HL-60 (cell line): ENCODE measurements around the gene GALNT7.
A peak's percentile ranks its signal among the peaks of the same experiment; 100 is the strongest.

Experiments used
- DNase-seq, 2 experiments: peaks; one replicate each; pipeline ENCODE4 v3.0.0-alpha.2; 2010 to 2020; ENCODE audit warnings: low read depth in 1 of 2, low spot score in 1 of 2
- H3K27ac ChIP-seq: fragments of 250-450 bp; sonication (Bioruptor Pico); replicated peaks from 2 replicates; pipeline ENCODE4 v1.5.1; 2020; ENCODE audit warnings: mild to moderate bottlenecking, moderate library complexity
- H3K27me3 ChIP-seq: fragments of 250-450 bp; sonication (Bioruptor Pico); 2 replicates; pipeline ENCODE4 v1.5.1; 2021; ENCODE audit warnings: mild to moderate bottlenecking, moderate library complexity; ENCODE audit not compliant: insufficient read depth, poor library complexity, severe bottlenecking
- H3K4me3 ChIP-seq: replicated peaks from 2 replicates; pipeline ENCODE4 v1.5.1; 2011; ENCODE audit warnings: mild to moderate bottlenecking, control low read depth, low read length; ENCODE audit not compliant: insufficient read depth
- GABPA ChIP-seq: IDR thresholded peaks from 2 replicates; pipeline ENCODE4 v1.6.1; 2012; ENCODE audit warnings: low read depth
- POLR2AphosphoS5 ChIP-seq: IDR thresholded peaks from 2 replicates; pipeline ENCODE4 v1.6.1; 2012; ENCODE audit warnings: low read depth
- SPI1 ChIP-seq: IDR thresholded peaks from 2 replicates; pipeline ENCODE4 v1.6.1; 2012; ENCODE audit warnings: low read depth, mild to moderate bottlenecking, borderline replicate concordance
- TF ChIP-seq, protein P1 (sequence below): IDR thresholded peaks from one replicate; pipeline ENCODE4 v1.5.1; 2011; ENCODE audit warnings: low read length, control low read depth, inconsistent platforms; ENCODE audit not compliant: insufficient read depth
- TF ChIP-seq, protein P2 (sequence below): IDR thresholded peaks from 2 replicates; pipeline ENCODE4 v1.6.1; 2012; ENCODE audit warnings: low read depth; ENCODE audit not compliant: insufficient replicate concordance

Gene GALNT7

DNA sequence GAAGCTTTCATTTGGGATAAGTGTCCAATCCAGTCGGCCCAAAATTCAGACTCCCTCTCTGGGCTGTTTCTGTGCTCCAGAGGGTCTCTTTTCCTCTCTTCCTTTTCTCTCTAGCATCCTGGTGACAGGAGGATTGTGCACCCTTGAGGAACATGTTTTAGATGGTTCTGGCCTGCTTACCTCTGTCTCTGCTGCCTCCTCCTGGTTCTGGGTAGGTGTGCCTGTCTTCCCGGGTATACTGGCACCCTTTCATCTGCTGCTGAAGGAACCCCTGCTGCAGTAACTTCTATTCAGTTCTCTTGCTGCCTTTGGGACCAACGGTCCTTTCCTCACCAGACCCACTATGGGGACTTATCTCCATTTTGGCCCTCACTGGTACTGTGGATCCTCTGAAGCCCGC lies 112.4 kb downstream of the GALNT7 start:
- TF ChIP-seq, protein P1, sequence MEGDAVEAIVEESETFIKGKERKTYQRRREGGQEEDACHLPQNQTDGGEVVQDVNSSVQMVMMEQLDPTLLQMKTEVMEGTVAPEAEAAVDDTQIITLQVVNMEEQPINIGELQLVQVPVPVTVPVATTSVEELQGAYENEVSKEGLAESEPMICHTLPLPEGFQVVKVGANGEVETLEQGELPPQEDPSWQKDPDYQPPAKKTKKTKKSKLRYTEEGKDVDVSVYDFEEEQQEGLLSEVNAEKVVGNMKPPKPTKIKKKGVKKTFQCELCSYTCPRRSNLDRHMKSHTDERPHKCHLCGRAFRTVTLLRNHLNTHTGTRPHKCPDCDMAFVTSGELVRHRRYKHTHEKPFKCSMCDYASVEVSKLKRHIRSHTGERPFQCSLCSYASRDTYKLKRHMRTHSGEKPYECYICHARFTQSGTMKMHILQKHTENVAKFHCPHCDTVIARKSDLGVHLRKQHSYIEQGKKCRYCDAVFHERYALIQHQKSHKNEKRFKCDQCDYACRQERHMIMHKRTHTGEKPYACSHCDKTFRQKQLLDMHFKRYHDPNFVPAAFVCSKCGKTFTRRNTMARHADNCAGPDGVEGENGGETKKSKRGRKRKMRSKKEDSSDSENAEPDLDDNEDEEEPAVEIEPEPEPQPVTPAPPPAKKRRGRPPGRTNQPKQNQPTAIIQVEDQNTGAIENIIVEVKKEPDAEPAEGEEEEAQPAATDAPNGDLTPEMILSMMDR, result no peak
- TF ChIP-seq GABPA, result no peak
- no peak for TF ChIP-seq POLR2AphosphoS5
- TF ChIP-seq, protein P2, sequence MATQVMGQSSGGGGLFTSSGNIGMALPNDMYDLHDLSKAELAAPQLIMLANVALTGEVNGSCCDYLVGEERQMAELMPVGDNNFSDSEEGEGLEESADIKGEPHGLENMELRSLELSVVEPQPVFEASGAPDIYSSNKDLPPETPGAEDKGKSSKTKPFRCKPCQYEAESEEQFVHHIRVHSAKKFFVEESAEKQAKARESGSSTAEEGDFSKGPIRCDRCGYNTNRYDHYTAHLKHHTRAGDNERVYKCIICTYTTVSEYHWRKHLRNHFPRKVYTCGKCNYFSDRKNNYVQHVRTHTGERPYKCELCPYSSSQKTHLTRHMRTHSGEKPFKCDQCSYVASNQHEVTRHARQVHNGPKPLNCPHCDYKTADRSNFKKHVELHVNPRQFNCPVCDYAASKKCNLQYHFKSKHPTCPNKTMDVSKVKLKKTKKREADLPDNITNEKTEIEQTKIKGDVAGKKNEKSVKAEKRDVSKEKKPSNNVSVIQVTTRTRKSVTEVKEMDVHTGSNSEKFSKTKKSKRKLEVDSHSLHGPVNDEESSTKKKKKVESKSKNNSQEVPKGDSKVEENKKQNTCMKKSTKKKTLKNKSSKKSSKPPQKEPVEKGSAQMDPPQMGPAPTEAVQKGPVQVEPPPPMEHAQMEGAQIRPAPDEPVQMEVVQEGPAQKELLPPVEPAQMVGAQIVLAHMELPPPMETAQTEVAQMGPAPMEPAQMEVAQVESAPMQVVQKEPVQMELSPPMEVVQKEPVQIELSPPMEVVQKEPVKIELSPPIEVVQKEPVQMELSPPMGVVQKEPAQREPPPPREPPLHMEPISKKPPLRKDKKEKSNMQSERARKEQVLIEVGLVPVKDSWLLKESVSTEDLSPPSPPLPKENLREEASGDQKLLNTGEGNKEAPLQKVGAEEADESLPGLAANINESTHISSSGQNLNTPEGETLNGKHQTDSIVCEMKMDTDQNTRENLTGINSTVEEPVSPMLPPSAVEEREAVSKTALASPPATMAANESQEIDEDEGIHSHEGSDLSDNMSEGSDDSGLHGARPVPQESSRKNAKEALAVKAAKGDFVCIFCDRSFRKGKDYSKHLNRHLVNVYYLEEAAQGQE, result no peak
- no peak for TF ChIP-seq SPI1
- DNase-seq, result peak in 1 of 2 experiments; percentile 29
- peak overlapping the region; percentile 89 for H3K27ac ChIP-seq
- no peaks in the 10 kb centered on the region for H3K27me3 ChIP-seq
- peak overlapping the region; percentile 32 for H3K4me3 ChIP-seq

DNA sequence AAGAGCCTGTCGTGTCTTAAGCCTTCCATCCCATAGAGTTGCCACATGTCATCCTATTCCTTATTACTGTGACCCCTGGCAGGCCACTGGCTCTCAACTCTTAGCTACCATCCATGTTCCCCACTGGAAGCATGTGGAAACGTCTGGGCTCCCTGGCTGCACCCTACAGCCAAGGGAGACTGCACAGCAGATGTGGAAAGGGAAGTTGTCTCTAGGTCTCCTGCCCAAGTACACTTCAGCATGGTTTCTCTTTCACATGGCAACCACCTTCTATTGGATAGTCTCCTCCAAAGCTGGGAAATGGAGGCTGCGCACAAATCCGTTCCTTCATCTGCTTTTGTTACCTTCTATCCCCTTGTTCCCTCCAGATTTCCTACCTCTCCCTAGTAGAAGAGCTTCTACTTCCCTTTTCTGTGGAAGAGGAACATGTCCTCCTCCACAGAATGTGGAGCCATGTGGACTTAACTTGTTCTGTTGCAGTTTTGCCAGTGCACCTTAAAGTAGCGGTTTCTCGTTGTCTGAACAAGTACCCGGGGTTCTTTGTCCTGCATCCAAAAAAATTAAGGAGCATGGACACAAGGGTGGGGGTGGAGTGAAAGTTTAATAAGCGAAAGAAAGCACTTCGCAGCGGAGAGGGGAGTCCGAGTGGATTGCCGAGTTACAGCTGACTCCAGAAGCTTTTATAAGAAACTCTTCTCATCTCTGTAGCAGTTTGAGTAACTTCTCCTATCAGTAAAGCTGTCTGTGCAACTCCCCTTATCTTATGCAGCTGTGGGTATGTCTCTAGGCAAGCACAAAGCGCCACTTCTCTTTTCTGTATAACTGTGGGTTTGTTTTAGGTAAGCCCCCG lies 113.0 kb downstream of the GALNT7 start:
- no peaks in the 10 kb centered on the region for H3K27me3 ChIP-seq
- TF ChIP-seq, protein P2, result peak; percentile 48
- peak; percentile 96 for TF ChIP-seq SPI1
- TF ChIP-seq, protein P1, result no peak
- TF ChIP-seq POLR2AphosphoS5, result peak; percentile 47; the same call in 1 of the 2 replicates
- peak; percentile 17; the same call in 1 of the 2 replicates for TF ChIP-seq GABPA
- peak overlapping the region; percentile 89 for H3K27ac ChIP-seq
- peak overlapping the region; percentile 32 for H3K4me3 ChIP-seq
- DNase-seq, result peak; percentile 38 to 81

DNA sequence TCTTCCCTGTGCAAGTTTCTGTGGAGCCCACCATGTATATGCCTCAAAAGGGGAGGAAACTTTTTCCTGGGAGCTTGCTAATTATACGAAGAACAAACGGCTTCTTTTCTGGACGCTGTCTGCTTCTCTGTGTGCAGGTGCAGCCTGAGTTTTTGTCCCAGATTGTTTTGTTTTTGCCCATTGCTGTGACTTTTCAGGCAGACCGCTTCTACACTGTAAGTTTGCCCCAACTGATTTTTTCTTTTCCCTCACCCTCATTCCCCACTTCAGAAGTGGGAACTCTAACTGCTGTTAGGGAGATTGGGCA lies 113.6 kb downstream of the GALNT7 start:
- DNase-seq, result no peak
- Histone ChIP-seq H3K4me3 (peak overlapping the region; percentile 32; the same call in 1 of the 2 replicates), H3K27me3 (no peaks in the 10 kb centered on the region), H3K27ac (peak overlapping the region; percentile 89)
- no peak for TF ChIP-seq SPI1
- TF ChIP-seq GABPA, result no peak
- TF ChIP-seq, protein P2, result no peak
- TF ChIP-seq, protein P1, result no peak
- no peak for TF ChIP-seq POLR2AphosphoS5
